K562 (cell line): ENCODE results near the gene IGFBP4.

Source experiments
- ATF3 ChIP-seq, 2 experiments: fragments of 450-650 bp in 1 of 2; sonication (generic) in 1 of 2; formaldehyde crosslinking in 1 of 2; IDR thresholded peaks in 1 of 2; conservative IDR thresholded peaks in 1 of 2; 2 replicates each; pipeline versions ENCODE4 v1.6.1 to v1.8.1; 2016 to 2023; ENCODE audit warnings: mild to moderate bottlenecking in 2 of 2, moderate library complexity in 2 of 2, inconsistent platforms in 1 of 2, missing genetic modification reagents in 1 of 2
- CHAMP1 ChIP-seq: fragments of 450-650 bp; IDR thresholded peaks from 2 replicates; pipeline ENCODE4 v1.6.1; 2016; ENCODE audit warnings: mild to moderate bottlenecking
- CTCF ChIP-seq, 3 experiments: IDR thresholded peaks in 2 of 3; conservative IDR thresholded peaks in 1 of 3; 2 replicates each; pipeline ENCODE4 v1.5.1; 2011 to 2012; ENCODE audit warnings: low read length in 3 of 3, mild to moderate bottlenecking in 3 of 3, control low read depth in 2 of 3, improper control_type of control experiment in 1 of 3, inconsistent platforms in 1 of 3, low read depth in 1 of 3, mixed read lengths in 1 of 3, moderate library complexity in 1 of 3; ENCODE audit not compliant: insufficient read depth in 2 of 3
- FOXK2 ChIP-seq, 2 experiments: fragments of 450-650 bp; IDR thresholded peaks in 1 of 2; conservative IDR thresholded peaks in 1 of 2; 2 replicates each; pipeline ENCODE4 v1.6.1; 2016; ENCODE audit warnings: low read depth in 2 of 2, mild to moderate bottlenecking in 1 of 2
- GABPA ChIP-seq: fragments of 200-800 bp; sonication (Bioruptor generic); conservative IDR thresholded peaks from 2 replicates; pipeline ENCODE4 v1.6.1; 2016; ENCODE audit warnings: low read depth, missing genetic modification characterization, missing compliant biosample characterization
- PHF21A ChIP-seq: fragments of 450-650 bp; IDR thresholded peaks from 2 replicates; pipeline ENCODE4 v1.6.1; 2017; ENCODE audit warnings: low read depth, borderline replicate concordance
- POLR2A ChIP-seq: fragments of 450-650 bp; conservative IDR thresholded peaks from 2 replicates; pipeline ENCODE4 v1.6.1; 2016
- ZNF124 ChIP-seq: sonication (generic); formaldehyde crosslinking; IDR thresholded peaks from 2 replicates; pipeline ENCODE4 v1.8.1; 2022; ENCODE audit warnings: missing genetic modification reagents
- ZNF277 ChIP-seq: fragments of 250-450 bp; sonication (Bioruptor Pico); IDR thresholded peaks from 2 replicates; pipeline ENCODE4 v1.8.0; 2022; ENCODE audit warnings: inconsistent platforms, mild to moderate bottlenecking, moderate library complexity, borderline replicate concordance
- TF ChIP-seq, protein P1 (sequence below): sonication (generic); formaldehyde crosslinking; IDR thresholded peaks from 2 replicates; pipeline ENCODE4 v1.8.1; 2022; ENCODE audit warnings: missing genetic modification reagents

DNA sequence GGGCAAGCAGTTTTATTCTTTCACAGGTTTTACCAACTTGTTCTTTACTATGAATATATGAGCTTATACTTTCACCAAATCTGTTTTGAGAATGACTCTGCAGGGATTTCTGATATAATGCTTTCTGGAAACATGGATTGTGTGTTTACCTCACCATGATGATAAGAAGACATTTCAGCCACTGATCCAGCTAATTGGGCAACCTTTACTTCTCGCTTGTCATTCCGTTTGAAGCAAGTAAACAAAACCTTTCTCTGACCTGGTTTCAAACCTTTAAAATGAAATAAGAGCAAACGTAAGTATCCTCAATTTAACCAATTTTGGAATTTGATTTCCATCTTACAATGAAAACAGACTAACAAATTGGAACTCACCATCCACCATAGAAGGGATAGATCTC lies 39.2 kb upstream of the IGFBP4 start:
- TF ChIP-seq PHF21A = no peak
- no peak for TF ChIP-seq CTCF (IDR thresholded peaks at IDR 0.05 in 2 of 3, conservative IDR thresholded peaks at IDR 0.05 in 1 of 3; ENCODE audit: insufficient read depth in 2 of 3, low read depth in 1 of 3, low read length in 3 of 3)
- no peak for TF ChIP-seq POLR2A
- no peak for TF ChIP-seq ZNF277 (CRISPR knock-in tag)
- no peak for TF ChIP-seq GABPA (tag)
- TF ChIP-seq ZNF124 = no peak
- TF ChIP-seq, protein P1, sequence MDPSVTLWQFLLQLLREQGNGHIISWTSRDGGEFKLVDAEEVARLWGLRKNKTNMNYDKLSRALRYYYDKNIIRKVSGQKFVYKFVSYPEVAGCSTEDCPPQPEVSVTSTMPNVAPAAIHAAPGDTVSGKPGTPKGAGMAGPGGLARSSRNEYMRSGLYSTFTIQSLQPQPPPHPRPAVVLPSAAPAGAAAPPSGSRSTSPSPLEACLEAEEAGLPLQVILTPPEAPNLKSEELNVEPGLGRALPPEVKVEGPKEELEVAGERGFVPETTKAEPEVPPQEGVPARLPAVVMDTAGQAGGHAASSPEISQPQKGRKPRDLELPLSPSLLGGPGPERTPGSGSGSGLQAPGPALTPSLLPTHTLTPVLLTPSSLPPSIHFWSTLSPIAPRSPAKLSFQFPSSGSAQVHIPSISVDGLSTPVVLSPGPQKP = no peak
- no peak for TF ChIP-seq CHAMP1
- no peak for TF ChIP-seq FOXK2 (conservative IDR thresholded peaks at IDR 0.05 in 1 of 2, IDR thresholded peaks at IDR 0.05 in 1 of 2; ENCODE audit: low read depth in 2 of 2)
- no peak for TF ChIP-seq ATF3 (IDR thresholded peaks at IDR 0.05)
- no peak for TF ChIP-seq ATF3 (CRISPR knock-in tag; conservative IDR thresholded peaks at IDR 0.05)
